ENCODE data around the gene MYO18A.
A peak's percentile ranks its signal among the peaks of the same experiment; 100 is the strongest.
"Not testable (repeated sequence)": the region's sequence is repeated elsewhere in the genome, so short reads cannot be mapped to it uniquely, and the experiment has no call there.

The MYO18A gene

GRCh38 chr17:29165261-29165660 is 14.9 kb downstream of the MYO18A start:
- DNase-seq: no peak

DNA sequence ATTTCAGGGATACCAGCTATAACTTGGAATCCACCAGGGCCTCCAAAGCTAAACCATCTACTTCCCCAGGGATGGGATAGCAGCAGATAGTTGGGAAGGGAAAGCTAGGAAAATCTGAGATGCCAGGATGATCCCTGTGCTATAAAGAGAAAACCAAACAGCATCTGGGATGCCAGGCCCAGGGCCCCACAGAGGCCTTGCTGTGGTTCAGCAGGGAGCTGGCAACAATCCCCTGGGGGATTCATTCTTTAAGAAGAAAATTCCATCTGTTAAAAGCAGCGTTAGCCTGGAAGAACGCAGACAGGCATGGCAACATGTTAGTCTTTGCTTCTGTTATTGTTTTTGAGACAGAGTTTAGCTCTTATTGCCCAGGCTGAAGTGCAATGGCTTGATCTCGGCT is 16.6 kb downstream of the MYO18A start:
- DNase-seq: no peak

- no peak for DNase-seq
Measured at GRCh38 chr17:29162909-29163341, 17.3 kb downstream of the MYO18A start.

DNA sequence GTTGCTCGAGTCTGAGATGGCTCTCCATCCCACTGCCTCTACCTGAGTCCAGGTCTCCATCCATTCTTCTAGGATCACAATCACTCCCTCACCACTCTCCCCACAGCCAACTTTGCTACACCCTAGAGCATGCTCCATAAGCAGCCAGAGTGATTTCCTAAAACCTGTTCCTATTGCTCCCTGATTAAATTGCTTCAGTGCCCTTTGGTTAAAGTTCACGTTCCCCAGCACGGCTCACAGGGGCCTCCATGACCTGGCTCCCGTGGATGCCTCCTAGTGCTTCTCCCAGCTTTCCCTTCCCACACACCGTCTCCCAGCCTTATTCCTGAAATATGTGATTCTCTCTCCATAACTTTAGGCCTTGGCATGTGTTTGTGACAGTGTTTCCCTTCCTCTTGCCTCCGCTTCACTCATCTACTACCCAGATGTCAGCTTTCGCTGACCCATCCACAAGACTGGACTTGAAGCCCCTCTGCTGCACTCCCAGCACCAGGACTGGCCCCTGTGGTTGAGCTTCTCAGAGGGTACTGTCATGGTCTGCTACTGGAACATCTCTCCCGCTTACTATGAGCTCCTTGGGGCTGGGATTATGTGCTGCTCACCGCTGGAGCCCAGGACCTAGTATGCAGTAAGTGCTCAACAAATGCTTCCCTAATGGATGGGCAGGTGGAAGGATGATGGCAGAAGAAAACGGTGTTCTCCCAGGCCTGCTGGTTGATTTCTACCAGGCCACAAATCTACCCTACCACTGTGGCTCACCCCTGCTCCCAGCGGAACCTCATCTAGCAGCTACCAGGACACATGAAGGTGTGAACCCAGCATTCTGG is 17.9 kb downstream of the MYO18A start:
- no peak for DNase-seq

GRCh38 chr17:29160253-29160652 is 19.9 kb downstream of the MYO18A start:
- DNase-seq: no peak

DNA sequence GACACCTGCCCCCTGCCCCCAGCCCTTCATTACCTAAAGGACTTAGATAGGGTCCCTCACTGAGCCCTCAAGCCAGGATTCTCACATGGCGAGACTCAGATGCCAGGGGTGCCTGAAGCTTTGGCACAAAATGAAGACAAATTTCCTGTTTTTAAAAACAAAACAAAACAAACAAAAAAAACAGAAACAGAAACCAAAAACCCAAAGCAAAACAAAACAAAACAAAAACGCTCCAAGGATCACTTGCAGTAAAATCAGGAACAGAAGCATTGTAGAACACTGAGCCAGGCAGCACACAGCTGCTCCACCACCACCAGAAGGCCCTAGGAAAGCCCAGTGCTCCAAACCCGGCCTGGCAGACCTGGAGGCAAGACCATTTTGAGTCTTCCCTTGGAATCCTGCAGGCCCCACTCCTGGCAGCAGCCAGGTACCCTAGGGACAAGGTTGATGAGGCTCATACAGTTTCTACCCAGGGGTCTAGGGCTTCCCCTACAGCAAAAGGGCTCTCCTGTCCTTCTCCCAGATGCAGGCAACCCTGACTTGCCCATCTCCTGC is 20.8 kb downstream of the MYO18A start:
- no peak for DNase-seq

- DNase-seq: no peak
Measured at GRCh38 chr17:29158488-29159275, 21.5 kb downstream of the MYO18A start.

- DNase-seq: no peak
Measured at GRCh38 chr17:29158096-29158487, 22.1 kb downstream of the MYO18A start.

- no peak for DNase-seq
Measured at GRCh38 chr17:29157310-29157709, 22.9 kb downstream of the MYO18A start.

DNA sequence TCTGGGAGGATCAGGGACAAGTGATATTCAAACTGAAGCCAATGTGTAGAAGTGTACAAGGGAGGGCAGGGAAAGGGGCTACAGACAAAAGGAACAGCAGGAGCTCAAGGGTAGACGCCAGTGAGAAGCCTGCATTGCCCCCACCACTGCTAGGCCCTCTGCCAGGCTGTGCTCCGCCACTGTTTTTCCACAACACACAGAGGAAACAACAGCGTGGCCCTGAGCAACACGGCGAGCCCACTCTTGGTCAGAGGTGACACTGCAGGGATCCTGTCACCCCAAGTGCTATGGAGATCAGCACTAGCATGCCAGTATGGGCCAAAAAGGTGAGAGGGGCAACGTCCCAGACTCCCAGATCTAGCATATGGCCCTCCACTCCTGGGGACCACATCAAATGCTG is 23.4 kb downstream of the MYO18A start:
- no peak for DNase-seq

DNA sequence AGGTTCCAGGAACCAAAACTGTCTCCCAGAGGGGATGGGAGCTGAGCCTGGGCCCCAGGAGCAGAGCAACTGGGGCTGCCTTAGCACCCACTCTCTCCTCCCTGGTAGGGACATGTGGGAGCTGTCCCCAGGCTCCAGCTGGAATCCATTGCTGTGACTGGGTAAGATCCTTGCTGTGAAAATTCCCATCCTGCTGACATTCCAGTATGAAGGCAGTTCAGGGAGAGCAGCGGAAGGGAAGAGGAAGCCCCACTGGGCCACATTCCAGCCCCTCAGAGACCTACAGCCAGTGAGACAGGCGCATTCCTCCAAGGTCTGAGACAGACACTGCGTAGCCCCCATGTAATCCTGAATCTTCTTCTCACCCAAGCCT is 24.2 kb downstream of the MYO18A start:
- no peak for DNase-seq

GRCh38 chr17:29155227-29155965 is 24.8 kb downstream of the MYO18A start:
- peak; percentile 45 to 53 for DNase-seq

- DNase-seq: no peak
Measured at GRCh38 chr17:29154516-29155226, 25.5 kb downstream of the MYO18A start.

- no peak for DNase-seq
Measured at GRCh38 chr17:29151567-29151966, 28.6 kb downstream of the MYO18A start.

DNA sequence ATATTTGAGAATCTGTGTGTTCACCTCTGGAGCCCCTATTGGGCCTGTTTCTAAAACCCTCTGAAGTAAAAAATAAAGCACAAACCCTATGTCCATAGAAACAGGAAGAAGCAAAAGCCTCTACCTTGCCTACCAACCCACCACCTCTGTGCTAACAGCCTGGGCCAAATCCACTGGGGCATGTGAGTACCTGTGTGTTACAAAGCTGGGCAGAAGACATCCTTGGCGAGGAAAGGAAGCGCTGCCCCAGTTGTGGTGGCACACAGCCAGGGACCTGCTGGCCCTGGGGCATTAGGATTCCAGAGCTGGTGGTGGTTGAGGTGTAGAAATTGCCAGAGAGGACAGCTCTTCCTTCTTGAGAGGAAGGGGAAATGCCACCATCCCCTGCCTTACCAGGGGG is 30.0 kb downstream of the MYO18A start:
- no peak for DNase-seq

DNA sequence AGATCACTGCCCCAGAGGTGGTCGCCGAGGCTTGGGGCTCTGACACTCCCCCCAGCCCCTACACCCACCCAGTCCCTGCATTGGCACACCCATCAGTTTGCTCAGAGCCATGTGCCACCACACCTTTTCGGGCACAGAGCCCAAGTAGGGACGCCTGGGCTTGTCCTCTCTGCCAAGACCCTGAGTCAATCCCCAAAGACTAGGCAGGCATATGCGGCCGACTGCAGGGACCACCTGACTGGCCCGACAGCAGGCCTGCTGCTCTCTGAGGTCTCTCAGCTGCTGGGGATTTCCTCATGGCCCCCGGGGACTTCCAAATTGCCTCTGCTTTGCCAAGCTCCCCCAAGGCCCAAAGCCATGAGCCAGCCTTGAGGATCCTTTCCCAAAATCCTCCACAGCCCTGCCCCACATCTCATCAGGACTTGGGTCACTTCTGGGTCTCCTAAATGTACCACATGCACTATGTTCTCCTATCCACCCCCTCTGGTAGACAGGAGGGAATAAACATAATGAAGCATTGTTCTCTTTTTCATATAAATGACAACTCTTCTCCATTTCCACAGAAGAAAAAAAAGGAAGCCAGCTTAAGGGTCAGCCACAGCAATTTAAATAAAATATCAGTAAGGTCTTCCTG is 30.6 kb downstream of the MYO18A start:
- no peak for DNase-seq

GRCh38 chr17:29148790-29149430 is 31.3 kb downstream of the MYO18A start:
- peak; percentile 90 to 94 for DNase-seq

GRCh38 chr17:29148257-29148789 is 31.9 kb downstream of the MYO18A start:
- DNase-seq: no peak

GRCh38 chr17:29147682-29148081 is 32.5 kb downstream of the MYO18A start:
- no peak for DNase-seq

DNA sequence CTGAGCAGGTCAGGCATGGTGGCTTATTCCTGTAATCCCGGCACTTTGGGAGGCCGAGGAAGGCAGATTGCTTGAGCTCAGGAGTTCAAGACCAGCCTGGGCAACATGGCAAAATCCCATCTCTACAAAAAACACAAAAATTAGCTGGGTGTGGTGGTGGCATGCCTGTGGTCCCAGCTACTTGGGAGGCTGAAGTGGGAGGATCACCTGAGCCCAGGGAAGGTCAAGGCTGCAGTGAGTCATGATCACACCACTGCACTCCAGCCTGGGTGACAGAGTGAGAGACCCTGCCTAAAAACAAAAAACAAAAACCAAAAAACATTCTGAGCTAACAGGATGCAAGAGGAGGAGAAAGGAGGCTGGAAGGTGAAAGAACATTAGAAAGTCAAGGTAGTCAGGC is 33.0 kb downstream of the MYO18A start:
- DNase-seq: not testable (repeated sequence)

DNA sequence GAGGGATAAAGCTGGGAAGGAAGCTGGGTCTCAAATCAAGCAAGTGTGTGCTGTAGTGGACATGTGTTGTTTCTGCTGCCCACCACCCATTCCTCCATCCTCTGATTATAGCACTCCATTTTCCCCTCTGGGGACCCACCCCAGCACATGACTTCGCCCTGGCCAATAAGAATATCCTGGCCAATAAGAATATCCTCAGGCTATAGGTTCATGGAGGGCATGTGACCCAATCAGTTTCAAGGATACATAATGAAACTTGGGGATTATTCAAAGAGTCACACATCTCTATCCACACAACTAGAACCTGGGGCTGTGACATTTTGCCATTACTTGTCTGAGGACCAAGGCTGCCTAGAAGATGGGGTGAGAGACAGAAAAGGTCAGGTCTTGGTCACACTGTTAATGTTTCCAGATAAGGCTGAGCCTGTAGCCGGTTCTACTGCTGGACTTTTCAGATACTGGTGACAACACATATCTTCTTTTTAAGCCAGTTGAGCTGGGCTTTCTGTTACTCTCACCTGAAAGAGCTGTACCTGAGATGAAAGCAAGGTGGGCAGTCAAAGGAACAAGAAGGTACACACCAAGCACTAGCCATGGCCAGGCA is 33.7 kb downstream of the MYO18A start:
- DNase-seq: no peak
